Retinal pigment epithelial cell (primary cell): ENCODE results near the gene PTGER2.

ENCODE experiments used
- DNase-seq: peaks from one replicate; pipeline ENCODE4 v3.0.0-alpha.2; 2010; ENCODE audit warnings: low read depth
- H3K4me3 ChIP-seq: 2 replicates; pipeline ENCODE4 v1.5.1; 2011; ENCODE audit warnings: mild to moderate bottlenecking, low read length, control low read depth, moderate library complexity
- TF ChIP-seq, protein P1 (sequence below): conservative IDR thresholded peaks from 2 replicates; pipeline ENCODE4 v1.5.1; 2011; ENCODE audit warnings: low read depth, low read length, control low read depth, inconsistent platforms

Gene PTGER2

DNA sequence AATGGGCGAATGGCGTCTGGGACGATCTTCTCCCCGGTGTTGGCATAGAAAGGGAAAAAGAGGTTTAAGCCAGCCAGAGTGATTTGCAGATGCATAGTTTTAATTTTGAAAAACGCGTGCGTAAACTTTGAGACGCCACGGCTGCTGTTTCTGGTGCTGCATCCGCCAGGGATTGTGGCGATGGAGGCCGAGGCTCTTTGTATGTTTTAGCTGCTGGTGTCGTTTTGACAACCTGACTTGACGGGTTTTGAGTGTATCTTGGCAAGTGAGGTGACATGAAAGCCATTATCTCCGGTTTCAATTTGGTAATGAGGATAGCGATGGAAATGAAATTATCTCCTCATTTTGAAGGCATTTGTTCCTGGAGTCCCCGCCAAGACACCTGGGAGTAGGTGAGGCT, 45.0 kb upstream of the PTGER2 start:
- H3K4me3 ChIP-seq = no peak overlapping the region
- no peak for DNase-seq
- TF ChIP-seq, protein P1, sequence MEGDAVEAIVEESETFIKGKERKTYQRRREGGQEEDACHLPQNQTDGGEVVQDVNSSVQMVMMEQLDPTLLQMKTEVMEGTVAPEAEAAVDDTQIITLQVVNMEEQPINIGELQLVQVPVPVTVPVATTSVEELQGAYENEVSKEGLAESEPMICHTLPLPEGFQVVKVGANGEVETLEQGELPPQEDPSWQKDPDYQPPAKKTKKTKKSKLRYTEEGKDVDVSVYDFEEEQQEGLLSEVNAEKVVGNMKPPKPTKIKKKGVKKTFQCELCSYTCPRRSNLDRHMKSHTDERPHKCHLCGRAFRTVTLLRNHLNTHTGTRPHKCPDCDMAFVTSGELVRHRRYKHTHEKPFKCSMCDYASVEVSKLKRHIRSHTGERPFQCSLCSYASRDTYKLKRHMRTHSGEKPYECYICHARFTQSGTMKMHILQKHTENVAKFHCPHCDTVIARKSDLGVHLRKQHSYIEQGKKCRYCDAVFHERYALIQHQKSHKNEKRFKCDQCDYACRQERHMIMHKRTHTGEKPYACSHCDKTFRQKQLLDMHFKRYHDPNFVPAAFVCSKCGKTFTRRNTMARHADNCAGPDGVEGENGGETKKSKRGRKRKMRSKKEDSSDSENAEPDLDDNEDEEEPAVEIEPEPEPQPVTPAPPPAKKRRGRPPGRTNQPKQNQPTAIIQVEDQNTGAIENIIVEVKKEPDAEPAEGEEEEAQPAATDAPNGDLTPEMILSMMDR = no peak

DNA sequence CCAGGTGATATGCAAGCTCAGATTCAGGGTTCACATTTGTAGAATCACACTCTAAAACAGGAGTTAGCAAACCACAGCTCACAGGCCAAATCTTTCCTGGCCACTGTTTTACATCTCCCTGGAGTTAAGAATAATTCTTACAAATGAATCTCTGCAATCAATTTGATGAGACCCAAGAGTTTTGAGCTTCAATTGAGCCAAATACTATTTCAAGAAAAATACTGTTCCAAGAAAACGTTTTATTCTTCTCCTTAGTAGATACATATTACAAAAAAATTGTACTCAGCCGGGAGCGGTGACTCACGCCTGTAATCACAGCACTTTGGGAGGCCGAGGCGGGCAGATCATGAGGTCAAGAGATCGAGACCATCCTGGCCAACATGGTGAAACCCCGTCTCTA, 44.1 kb upstream of the PTGER2 start:
- H3K4me3 ChIP-seq = no peak overlapping the region
- no peak for DNase-seq
- TF ChIP-seq, protein P1 = no peak

DNA sequence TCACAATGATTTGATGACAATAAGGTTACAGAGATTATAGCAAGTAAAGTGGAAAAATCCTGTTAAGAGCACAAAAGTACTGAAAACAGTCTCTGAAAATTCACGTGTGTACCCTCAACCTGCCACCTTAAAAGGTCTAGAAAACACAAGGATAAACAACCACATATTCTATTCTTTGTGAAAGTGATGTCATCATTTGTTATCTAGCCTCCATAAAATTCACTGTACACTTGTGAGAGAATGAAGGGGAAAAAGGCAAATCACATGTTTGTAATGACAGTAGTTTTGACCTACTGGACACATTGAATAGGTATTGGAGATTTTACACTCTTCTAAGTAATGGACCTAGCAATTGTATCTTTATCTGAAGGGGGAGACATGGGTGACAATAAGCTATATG, 42.6 kb upstream of the PTGER2 start:
- TF ChIP-seq, protein P1 = no peak
- no peak overlapping the region for H3K4me3 ChIP-seq
- DNase-seq = no peak

DNA sequence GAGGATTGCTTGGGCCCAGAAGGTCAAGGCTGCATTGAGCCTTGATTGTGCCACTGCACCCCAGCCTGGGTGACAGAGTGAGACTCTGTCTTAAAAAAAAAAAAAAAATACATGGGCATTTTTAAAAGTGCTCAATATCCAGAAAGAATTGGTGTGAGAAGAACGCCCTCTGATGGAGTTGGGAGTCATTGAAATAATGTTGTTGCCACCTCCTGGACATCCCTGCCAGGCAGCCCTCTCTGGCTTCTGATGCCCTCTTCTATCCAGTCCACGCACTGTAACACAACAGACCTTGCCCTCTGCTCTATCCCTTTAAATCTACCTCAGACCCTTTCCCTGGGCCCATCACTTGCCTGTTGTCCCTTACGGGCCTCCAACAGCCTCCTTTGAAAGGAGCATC, 41.7 kb upstream of the PTGER2 start:
- TF ChIP-seq, protein P1 = peak; percentile 50
- no peak overlapping the region for H3K4me3 ChIP-seq
- DNase-seq = no peak

DNA sequence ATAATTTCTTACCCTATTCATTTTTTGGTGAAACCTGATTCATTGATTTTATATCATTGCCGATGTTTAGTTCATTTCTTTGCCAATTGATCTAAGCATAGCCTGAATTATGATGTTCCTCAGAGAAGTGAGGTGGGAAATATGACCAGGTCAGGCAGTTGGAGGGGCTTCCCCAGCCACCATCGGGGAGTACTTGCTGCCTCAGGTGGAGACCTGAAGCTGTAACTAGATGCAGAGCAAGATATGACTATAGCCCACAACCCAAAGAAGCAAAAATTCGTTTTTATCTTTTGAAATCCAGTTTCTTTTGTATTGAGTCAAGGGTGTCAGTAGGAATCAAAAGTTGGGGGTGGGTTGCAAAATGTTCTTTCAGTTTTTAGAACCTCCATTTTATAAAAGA, 38.7 kb upstream of the PTGER2 start:
- DNase-seq = no peak
- H3K4me3 ChIP-seq = no peak overlapping the region
- TF ChIP-seq, protein P1 = no peak

DNA sequence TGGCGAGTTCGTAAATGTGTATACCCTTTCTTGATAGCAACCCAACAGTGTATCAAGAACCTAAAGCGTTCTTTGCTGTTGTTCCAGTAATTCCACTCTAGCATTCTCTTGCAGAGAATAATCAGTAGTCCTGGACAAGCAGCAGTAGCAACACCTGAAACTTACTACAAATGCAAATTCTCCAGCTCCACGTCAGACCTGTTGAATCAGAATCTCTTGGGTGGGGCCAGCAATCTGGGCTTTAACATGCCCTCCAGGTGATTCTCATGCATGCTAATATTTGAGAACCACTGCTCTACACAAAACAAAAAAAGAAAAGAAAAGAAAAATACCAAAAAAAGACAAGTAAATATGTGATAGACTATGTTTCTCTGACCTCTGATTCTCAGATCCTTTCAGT, 36.6 kb upstream of the PTGER2 start:
- no peak for DNase-seq
- TF ChIP-seq, protein P1 = no peak
- no peak overlapping the region for H3K4me3 ChIP-seq

DNA sequence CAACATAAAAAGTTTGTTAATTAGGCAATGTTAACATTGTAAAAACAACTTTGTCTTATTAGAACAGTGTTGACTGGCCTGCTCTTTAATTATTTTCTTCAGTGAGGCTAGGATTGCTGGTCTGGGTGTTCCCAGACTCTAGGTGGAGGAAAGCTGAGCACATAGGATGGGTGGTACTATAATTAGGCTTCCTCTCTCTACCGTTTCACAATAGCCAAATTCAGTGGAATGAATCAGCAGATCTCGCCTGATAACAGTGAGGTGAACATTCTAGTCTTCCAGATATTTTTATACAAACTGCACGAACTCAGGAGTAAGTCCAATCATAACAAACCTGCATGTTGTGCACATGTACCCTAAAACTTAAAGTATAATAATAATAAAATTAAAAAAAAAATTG, 34.7 kb upstream of the PTGER2 start:
- TF ChIP-seq, protein P1 = no peak
- DNase-seq = no peak
- no peak overlapping the region for H3K4me3 ChIP-seq
